Lower leg skin (tissue), 4 donors: ENCODE results near the gene PDK1. TPM values are rescaled to one million over a fixed set of nuclear protein-coding genes. Genes with fewer than 3 reads are reported as not detected.

ENCODE experiments used
- DNase-seq, 2 donors: peaks; one replicate each; pipeline ENCODE4 v3.0.0-alpha.2; 2019; ENCODE audit warnings: low spot score in 2 of 2
- H3K4me3 ChIP-seq: fragments of 200-600 bp; sonication (generic); 2 replicates; pipeline ENCODE4 v1.5.1; 2017; ENCODE audit warnings: mild to moderate bottlenecking, low read depth; ENCODE audit not compliant: poor library complexity, severe bottlenecking
- POLR2A ChIP-seq, 2 donors: fragments of 450-650 bp; IDR thresholded peaks; one replicate each; pipeline ENCODE4 v1.6.1; 2016 to 2017; ENCODE audit warnings: antibody characterized with exemption in 2 of 2, mild to moderate bottlenecking in 1 of 2, moderate library complexity in 1 of 2
- WGBS, 2 donors: methylation state at CpG; one replicate each; pipeline ENCODE4 v1.1.5; 2018; 5-methylcytosine and 5-hydroxymethylcytosine counted together
- intact Hi-C: fragments of 100-400 bp; cut with DNase I; formaldehyde crosslinking; loops from one replicate; pipeline ENCODE4 v1.15.0; 2023; ENCODE audit warnings: low total_unique reads
- total RNA-seq, 4 donors: library from RNA; depleted of rRNA; stranded (reverse); fragments of >200 nt; gene quantifications; one replicate each; pipeline ENCODE4 v1.1.0, GENCODE V29; 2016
- TF ChIP-seq, protein P1 (sequence below), 3 donors: fragments of 450-650 bp; IDR thresholded peaks; one replicate each; pipeline ENCODE4 v1.5.1; 2016; ENCODE audit warnings: antibody characterized with exemption in 3 of 3, mild to moderate bottlenecking in 3 of 3, moderate library complexity in 2 of 3

The PDK1 gene
- total RNA-seq, 4 donors from 2014 or later, result 34.8 to 117 (median 54.8) TPM

DNA sequence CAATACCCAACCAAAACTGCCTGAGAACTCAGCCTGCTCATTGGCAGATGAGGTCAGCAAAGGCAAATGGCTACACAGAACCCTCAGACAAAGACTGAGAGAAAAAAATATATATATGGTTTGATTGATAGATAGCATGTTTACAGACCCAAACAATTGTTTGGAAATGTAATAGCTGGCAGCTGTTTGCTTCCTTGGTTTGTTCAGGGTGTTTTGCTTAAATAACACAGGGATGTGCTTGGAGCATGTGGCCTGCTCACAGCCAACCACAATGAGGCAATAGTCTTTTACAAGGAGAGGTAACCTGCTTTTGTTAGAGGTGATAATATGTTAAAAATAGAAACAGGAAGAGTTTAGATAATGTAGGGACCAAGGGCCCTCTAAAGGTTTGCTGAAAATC, 84.5 kb downstream of the PDK1 start:
- intact Hi-C loops, result no loop called here
- DNase-seq, result no peak
- H3K4me3 ChIP-seq, result no peak overlapping the region
- TF ChIP-seq POLR2A (IDR thresholded peaks at IDR 0.05), result no peak
- TF ChIP-seq, protein P1, sequence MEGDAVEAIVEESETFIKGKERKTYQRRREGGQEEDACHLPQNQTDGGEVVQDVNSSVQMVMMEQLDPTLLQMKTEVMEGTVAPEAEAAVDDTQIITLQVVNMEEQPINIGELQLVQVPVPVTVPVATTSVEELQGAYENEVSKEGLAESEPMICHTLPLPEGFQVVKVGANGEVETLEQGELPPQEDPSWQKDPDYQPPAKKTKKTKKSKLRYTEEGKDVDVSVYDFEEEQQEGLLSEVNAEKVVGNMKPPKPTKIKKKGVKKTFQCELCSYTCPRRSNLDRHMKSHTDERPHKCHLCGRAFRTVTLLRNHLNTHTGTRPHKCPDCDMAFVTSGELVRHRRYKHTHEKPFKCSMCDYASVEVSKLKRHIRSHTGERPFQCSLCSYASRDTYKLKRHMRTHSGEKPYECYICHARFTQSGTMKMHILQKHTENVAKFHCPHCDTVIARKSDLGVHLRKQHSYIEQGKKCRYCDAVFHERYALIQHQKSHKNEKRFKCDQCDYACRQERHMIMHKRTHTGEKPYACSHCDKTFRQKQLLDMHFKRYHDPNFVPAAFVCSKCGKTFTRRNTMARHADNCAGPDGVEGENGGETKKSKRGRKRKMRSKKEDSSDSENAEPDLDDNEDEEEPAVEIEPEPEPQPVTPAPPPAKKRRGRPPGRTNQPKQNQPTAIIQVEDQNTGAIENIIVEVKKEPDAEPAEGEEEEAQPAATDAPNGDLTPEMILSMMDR (IDR thresholded peaks at IDR 0.05), result no peak

GRCh38 chr2:172642301-172643020, 86.6 kb downstream of the PDK1 start:
- WGBS, 2 donors, result 91 to 92% methylated on average over 6 of the region's 6 CpGs
- TF ChIP-seq POLR2A (IDR thresholded peaks at IDR 0.05), result no peak
- TF ChIP-seq, protein P1 (IDR thresholded peaks at IDR 0.05), result no peak
- H3K4me3 ChIP-seq, result no peak overlapping the region
- intact Hi-C loops, result no loop called here
- no peak for DNase-seq

DNA sequence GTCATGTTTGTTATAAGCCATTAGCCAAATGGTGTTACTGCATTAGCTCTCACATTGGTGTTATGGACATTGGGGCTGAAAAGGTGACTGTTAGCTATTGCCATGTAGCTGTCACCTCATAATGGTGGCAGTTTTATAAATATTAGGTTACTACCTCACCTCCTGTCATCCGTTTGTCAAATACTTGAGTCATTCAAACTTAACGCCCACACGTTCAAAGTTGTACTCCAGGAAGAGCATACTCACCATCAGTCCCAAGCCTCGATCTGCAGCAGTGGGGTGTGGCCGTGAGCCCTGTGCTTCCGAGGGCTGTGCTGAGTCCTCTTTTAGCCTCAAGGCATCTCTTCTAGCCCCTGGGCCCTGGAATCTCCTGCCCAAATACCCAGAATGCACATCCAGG, 87.3 kb downstream of the PDK1 start:
- no peak for DNase-seq
- WGBS, 2 donors, result 76 to 78% methylated on average over 6 of the region's 6 CpGs
- intact Hi-C loops, result no loop called here
- no peak for TF ChIP-seq POLR2A (IDR thresholded peaks at IDR 0.05)
- TF ChIP-seq, protein P1 (IDR thresholded peaks at IDR 0.05), result no peak
- no peak overlapping the region for H3K4me3 ChIP-seq

DNA sequence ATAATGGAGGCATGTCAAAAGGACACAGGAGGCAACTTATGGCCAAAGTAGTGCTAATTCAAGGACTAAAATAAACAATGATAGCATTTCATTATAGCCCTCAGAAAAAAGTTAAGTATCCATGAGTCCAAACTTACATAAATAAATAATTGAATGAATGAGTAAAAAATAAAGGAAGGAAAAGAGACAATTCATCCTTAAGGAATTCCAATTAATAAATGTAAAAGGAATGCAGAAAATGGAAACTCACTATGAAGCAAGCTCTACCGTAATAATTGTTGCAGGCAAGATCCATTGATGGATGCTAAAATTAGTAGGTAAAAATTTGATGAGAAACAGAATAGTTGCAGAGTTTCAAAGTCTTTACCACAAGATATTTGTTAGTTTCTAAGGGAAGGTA, 91.5 kb downstream of the PDK1 start:
- 78 to 89% methylated on average over 1 of the region's 1 CpG for WGBS, 2 donors
- TF ChIP-seq, protein P1 (IDR thresholded peaks at IDR 0.05), result no peak
- no peak for TF ChIP-seq POLR2A (IDR thresholded peaks at IDR 0.05)
- H3K4me3 ChIP-seq, result no peak overlapping the region
- DNase-seq, result no peak
- intact Hi-C loops, result no loop called here

- intact Hi-C loops, result no loop called here
- DNase-seq, result no peak
- WGBS, 2 donors, result 80 to 84% methylated on average over 6 to 8 of the region's 8 CpGs
- no peak overlapping the region for H3K4me3 ChIP-seq
- TF ChIP-seq, protein P1 (IDR thresholded peaks at IDR 0.05), result no peak
- TF ChIP-seq POLR2A (IDR thresholded peaks at IDR 0.05), result no peak
Observed at GRCh38 chr2:172655091-172655837, 99.4 kb downstream of the PDK1 start.
